Prostate gland (tissue), 2 donors: Measurements from ENCODE around the gene NEGR1. TPM values are rescaled to one million over a fixed set of nuclear protein-coding genes. Genes with fewer than 3 reads are reported as not detected.

Source experiments
- DNase-seq: peaks from one replicate; pipeline ENCODE4 v3.0.0-alpha.2; 2019; ENCODE audit warnings: low spot score
- H3K27ac ChIP-seq, 2 donors: fragments of 200-600 bp; sonication (generic); 2 replicates each; pipeline ENCODE4 v1.5.1; 2017 to 2019
- H3K27me3 ChIP-seq: fragments of 200-600 bp; sonication (generic); replicated peaks from 2 replicates; pipeline ENCODE4 v1.5.1; 2019; ENCODE audit not compliant: insufficient read depth
- H3K36me3 ChIP-seq, 2 donors: fragments of 200-600 bp; sonication (generic); 1 replicate in 1 of 2; 2 replicates in 1 of 2; pipeline versions ENCODE4 v1.5.1 to v1.8.1; 2017 to 2019
- H3K4me1 ChIP-seq: fragments of 200-600 bp; sonication (generic); replicated peaks from 2 replicates; pipeline ENCODE4 v1.5.1; 2019
- H3K4me3 ChIP-seq, 2 donors: fragments of 200-600 bp; sonication (generic); 2 replicates each; pipeline ENCODE4 v1.5.1; 2017 to 2019
- H3K9me3 ChIP-seq: fragments of 200-600 bp; sonication (generic); 2 replicates; pipeline ENCODE4 v1.5.1; 2017
- CTCF ChIP-seq, 4 experiments: fragments of 200-600 bp in 2 of 4; fragments of 450-650 bp in 2 of 4; sonication (generic) in 2 of 4; IDR thresholded peaks; 1 replicate in 3 of 4; 2 replicates in 1 of 4; pipeline ENCODE4 v1.5.1; 2016 to 2019; ENCODE audit warnings: antibody characterized with exemption in 4 of 4, mild to moderate bottlenecking in 2 of 4, moderate library complexity in 2 of 4
- POLR2A ChIP-seq: fragments of 450-650 bp; IDR thresholded peaks from one replicate; pipeline ENCODE4 v1.6.1; 2016; ENCODE audit warnings: antibody characterized with exemption, mild to moderate bottlenecking
- POLR2AphosphoS5 ChIP-seq: sonication (generic); formaldehyde crosslinking; IDR thresholded peaks from one replicate; pipeline ENCODE4 v1.6.1; 2017; ENCODE audit warnings: antibody characterized with exemption
- WGBS: methylation state at CpG from one replicate; pipeline ENCODE4 v1.1.5; 2018; 5-methylcytosine and 5-hydroxymethylcytosine counted together
- intact Hi-C: fragments of 100-400 bp; cut with DNase I; formaldehyde crosslinking; loops from one replicate; pipeline ENCODE4 v1.14.2; 2022
- total RNA-seq, 2 donors: library from RNA; depleted of rRNA; stranded (reverse); fragments of >200 nt; gene quantifications; one replicate each; pipeline ENCODE4 v1.1.0, GENCODE V29; 2016

NEGR1 gene
- total RNA-seq, 2 donors from 2014 or later = 2.3 to 7.6 TPM

GRCh38 chr1:72288886-72289285, 6.5 kb upstream of the NEGR1 start:
- H3K4me1 ChIP-seq = no peaks in the 10 kb centered on the region
- no peaks in the 10 kb centered on the region for H3K27me3 ChIP-seq
- H3K4me3 ChIP-seq = no peak overlapping the region
- TF ChIP-seq POLR2A = no peak
- no peak for TF ChIP-seq CTCF (IDR thresholded peaks at IDR 0.05)
- TF ChIP-seq POLR2AphosphoS5 = no peak
- intact Hi-C loops = no loop called here
- H3K9me3 ChIP-seq = no peaks in the 10 kb centered on the region
- no peak overlapping the region for H3K27ac ChIP-seq
- DNase-seq = no peak
- no peaks in the 10 kb centered on the region for H3K36me3 ChIP-seq

GRCh38 chr1:72286401-72286800, 4.1 kb upstream of the NEGR1 start:
- H3K9me3 ChIP-seq = no peaks in the 10 kb centered on the region
- H3K4me1 ChIP-seq = no peaks in the 10 kb centered on the region
- no peaks in the 10 kb centered on the region for H3K36me3 ChIP-seq
- WGBS = 78% methylated on average over 4 of the region's 4 CpGs
- H3K27ac ChIP-seq = no peak overlapping the region
- no peak overlapping the region for H3K4me3 ChIP-seq
- H3K27me3 ChIP-seq = no peaks in the 10 kb centered on the region
- intact Hi-C loops = no loop called here
- no peak for TF ChIP-seq POLR2AphosphoS5
- no peak for TF ChIP-seq CTCF (IDR thresholded peaks at IDR 0.05)
- no peak for TF ChIP-seq POLR2A
- DNase-seq = no peak

- Histone ChIP-seq H3K27me3 (no peaks in the 10 kb centered on the region), H3K36me3 (no peaks in the 10 kb centered on the region), H3K4me3 (peak overlapping the region; percentile 50), H3K27ac (peak overlapping the region; percentile 74 to 81), H3K4me1 (no peaks in the 10 kb centered on the region), H3K9me3 (no peaks in the 10 kb centered on the region)
- intact Hi-C loops = no loop called here
- 1% methylated on average over 3 of the region's 3 CpGs for WGBS
- TF ChIP-seq CTCF (IDR thresholded peaks at IDR 0.05) (no peak), POLR2AphosphoS5 (no peak), POLR2A (no peak)
- no peak for DNase-seq
Measured at GRCh38 chr1:72285074-72285425, 2.7 kb upstream of the NEGR1 start.

- H3K27me3 ChIP-seq = no peaks in the 10 kb centered on the region
- under 1% methylated on average over 24 of the region's 24 CpGs for WGBS
- intact Hi-C loops = loop anchor here (5.0 kb wide), 1 partner anchor 57 kb away; no protein-coding TSS in a partner anchor
Measured at GRCh38 chr1:72284348-72285073, 2.2 kb upstream of the NEGR1 start.

More at GRCh38 chr1:72284348-72285073, 2.2 kb upstream of the NEGR1 start:
- peak overlapping the region; percentile 50 for H3K4me3 ChIP-seq
- H3K9me3 ChIP-seq = no peaks in the 10 kb centered on the region
- peak; percentile 17 for DNase-seq
- TF ChIP-seq POLR2AphosphoS5 (no peak), POLR2A (no peak), CTCF (IDR thresholded peaks at IDR 0.05) (no peak)
- H3K27ac ChIP-seq = peak overlapping the region; percentile 74 to 81
- H3K36me3 ChIP-seq = no peaks in the 10 kb centered on the region
- no peaks in the 10 kb centered on the region for H3K4me1 ChIP-seq
